ENCODE measurements around the gene STARD10. TPM values are rescaled to one million over a fixed set of nuclear protein-coding genes. Genes with fewer than 3 reads are reported as not detected.

The STARD10 gene
- total RNA-seq, 1 experiment from 2014 or later = 10.6 TPM

GRCh38 chr11:72784662-72785061, 9.2 kb downstream of the STARD10 start:
- no peak for TF ChIP-seq CTCF (IDR thresholded peaks at IDR 0.05; ENCODE audit: unreplicated experiment)
- ChIA-PET POLR2A (no interaction called here), CTCF (interaction anchor here (1.0 to 1.5 kb wide), 2 partner anchors 8 to 10 kb away, joined by 4 read pairs; partner anchors contain the start of gene STARD10)
- Mint-ChIP-seq H3K27ac (ENCODE audit: low read depth, unreplicated experiment) (no peak overlapping the region), H3K27me3 (ENCODE audit: insufficient read depth, unreplicated experiment) (no peaks in the 10 kb centered on the region), H3K4me3 (ENCODE audit: unreplicated experiment) (no peak overlapping the region), H3K4me1 (ENCODE audit: insufficient read depth, unreplicated experiment) (peaks cover 12% of the 10 kb centered on the region), H3K36me3 (ENCODE audit: insufficient read depth, unreplicated experiment) (peaks cover 5% of the 10 kb centered on the region), H3K9me3 (ENCODE audit: unreplicated experiment) (no peaks in the 10 kb centered on the region)
- no TSS peak for BruUV-seq (replicated peaks)
- intact Hi-C loops (cut with micrococcal nuclease) = no loop called here
- no peak for DNase-seq (ENCODE audit: unreplicated experiment)

DNA sequence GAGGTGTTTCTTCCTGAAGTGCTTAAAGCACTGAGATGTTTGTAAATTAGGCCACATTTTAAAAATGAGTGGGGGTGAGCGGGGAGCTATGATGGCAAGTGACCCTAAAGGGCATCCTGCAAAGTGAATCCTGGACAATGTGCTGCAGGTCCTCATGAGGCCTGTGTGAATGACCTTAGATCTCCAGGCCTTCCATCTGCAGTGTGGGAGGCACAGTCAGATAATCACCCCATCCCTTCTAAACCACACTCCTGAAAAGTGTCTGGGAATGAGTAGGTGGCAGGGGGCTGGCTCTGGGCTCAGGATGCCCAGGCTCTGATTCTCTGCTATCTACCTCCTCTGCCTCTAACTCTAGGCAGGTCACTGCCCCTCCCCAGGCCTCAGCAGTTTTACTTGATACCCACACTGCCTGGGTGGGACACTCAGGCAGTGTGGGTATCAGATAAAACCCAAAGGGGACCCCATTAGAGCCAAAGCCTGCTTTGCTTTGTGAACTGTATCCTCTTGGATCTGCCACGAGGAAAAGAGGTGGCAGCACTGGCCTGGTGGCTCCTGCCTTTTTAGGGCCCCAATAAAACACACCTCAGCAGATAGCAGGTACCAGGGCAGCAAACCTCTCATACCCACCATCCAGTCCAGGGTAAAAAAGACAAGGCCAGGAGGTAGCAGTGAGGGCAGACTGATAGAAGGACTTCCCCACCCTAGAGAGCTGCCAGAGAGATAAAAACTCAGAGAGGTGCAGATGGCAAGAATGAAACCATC, 10.5 kb downstream of the STARD10 start:
- H3K27ac Mint-ChIP-seq (ENCODE audit: low read depth, unreplicated experiment) = no peak overlapping the region
- H3K4me3 Mint-ChIP-seq (ENCODE audit: unreplicated experiment) = no peak overlapping the region
- CTCF ChIA-PET = interaction anchor here (0.6 to 1.9 kb wide), 5 partner anchors 9 to 96 kb away, joined by 3 to 10 read pairs (median 5); partner anchors contain the start of gene STARD10

DNA sequence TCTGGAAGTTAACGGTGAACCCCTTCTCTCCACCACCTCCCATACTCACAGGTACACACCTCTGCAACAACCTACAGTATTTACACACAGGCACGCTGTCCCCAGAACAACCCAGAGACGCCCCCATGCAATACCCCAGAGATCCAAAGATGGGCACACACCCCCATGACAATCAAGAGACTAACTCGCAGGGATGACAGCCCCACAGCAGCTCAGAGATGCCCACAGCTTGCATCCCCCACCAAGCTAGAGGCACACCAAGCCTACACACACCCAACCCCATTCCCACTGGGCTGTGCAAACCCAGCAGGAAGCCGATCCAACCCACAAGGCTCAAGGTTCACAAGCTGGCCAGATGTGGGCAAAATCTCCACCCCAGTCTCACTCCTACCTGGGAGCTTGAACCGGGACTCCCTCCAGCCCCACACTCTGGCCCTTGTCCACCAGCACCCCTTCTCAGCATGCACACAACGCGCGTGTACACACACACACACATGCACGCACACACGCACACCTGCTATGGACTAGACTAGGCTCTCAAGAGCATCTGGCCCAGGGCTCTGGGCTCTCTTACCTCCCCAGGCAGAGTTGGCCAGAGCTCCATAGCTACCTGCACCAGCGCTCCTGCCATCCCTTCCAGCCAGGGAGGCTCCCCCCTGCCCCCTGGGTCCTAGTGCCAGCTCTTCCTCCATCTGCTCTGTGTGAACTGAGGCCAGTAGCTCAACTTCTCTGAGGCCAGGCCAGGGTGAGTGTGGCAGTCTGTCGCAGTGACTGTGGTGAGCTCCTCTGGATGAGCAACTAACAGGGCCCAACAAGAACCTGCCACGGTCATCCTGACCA, 11.5 kb downstream of the STARD10 start:
- no TSS peak for BruUV-seq (replicated peaks)
- POLR2A ChIA-PET = interaction anchor here (0.6 to 1.3 kb wide), 3 partner anchors 11 to 60 kb away, joined by 3 to 9 read pairs (median 3); partner anchors contain the start of gene STARD10
- H3K4me1 Mint-ChIP-seq (ENCODE audit: insufficient read depth, unreplicated experiment) = peaks cover 15% of the 10 kb centered on the region
- no peak overlapping the region for H3K27ac Mint-ChIP-seq (ENCODE audit: low read depth, unreplicated experiment)
- DNase-seq (ENCODE audit: unreplicated experiment) = no peak
- intact Hi-C loops (cut with micrococcal nuclease) = no loop called here
- no peaks in the 10 kb centered on the region for H3K9me3 Mint-ChIP-seq (ENCODE audit: unreplicated experiment)
- no peak for TF ChIP-seq CTCF (IDR thresholded peaks at IDR 0.05; ENCODE audit: unreplicated experiment)
- H3K27me3 Mint-ChIP-seq (ENCODE audit: insufficient read depth, unreplicated experiment) = no peaks in the 10 kb centered on the region
- CTCF ChIA-PET = interaction anchor here (0.6 to 1.9 kb wide), 8 partner anchors 10 to 1439 kb away, joined by 3 to 10 read pairs (median 4); partner anchors contain the start of gene STARD10
- H3K36me3 Mint-ChIP-seq (ENCODE audit: insufficient read depth, unreplicated experiment) = peaks cover 5% of the 10 kb centered on the region
- peak overlapping the region; percentile 57 for H3K4me3 Mint-ChIP-seq (ENCODE audit: unreplicated experiment)

More for the DNA sequence above, 10.5 kb downstream of the STARD10 start:
- Mint-ChIP-seq H3K27me3 (ENCODE audit: insufficient read depth, unreplicated experiment) (no peaks in the 10 kb centered on the region), H3K4me1 (ENCODE audit: insufficient read depth, unreplicated experiment) (peaks cover 15% of the 10 kb centered on the region), H3K36me3 (ENCODE audit: insufficient read depth, unreplicated experiment) (peaks cover 5% of the 10 kb centered on the region), H3K9me3 (ENCODE audit: unreplicated experiment) (no peaks in the 10 kb centered on the region)
- POLR2A ChIA-PET = interaction anchor here (1.3 kb wide), 1 partner anchor 10 kb away, joined by 9 read pairs; the partner anchor contains the start of gene STARD10
- DNase-seq (ENCODE audit: unreplicated experiment) = no peak
- TF ChIP-seq CTCF (IDR thresholded peaks at IDR 0.05; ENCODE audit: unreplicated experiment) = no peak
- no TSS peak for BruUV-seq (replicated peaks)
- intact Hi-C loops (cut with micrococcal nuclease) = no loop called here

Data from MCF 10A (cell line).